ENCODE measurements around the gene DLK2. TPM values are rescaled to one million over a fixed set of nuclear protein-coding genes. Genes with fewer than 3 reads are reported as not detected.

The DLK2 gene
- total RNA-seq, 1 donor from 2014 or later: 1.2 TPM

DNA sequence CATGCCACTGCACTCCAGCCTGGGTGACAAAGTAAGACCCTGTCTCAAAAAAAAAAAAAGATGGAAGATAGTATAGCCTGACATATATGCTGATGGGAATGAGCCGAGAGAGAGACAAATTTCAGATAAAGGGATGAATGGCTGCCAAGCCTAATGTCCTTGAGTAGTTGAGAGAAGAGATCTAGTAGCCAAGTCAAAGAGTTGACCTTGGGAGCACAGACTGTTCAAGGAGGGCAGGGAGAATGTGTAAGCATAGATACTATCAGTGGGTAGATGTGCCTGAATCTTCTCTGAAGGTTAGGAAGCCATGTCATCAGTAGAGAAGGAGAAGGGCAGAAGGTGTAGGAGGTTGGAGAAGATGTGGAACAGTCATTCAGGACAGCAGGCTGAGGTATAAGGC, 48.1 kb downstream of the DLK2 start:
- ATAC-seq (no peak), DNase-seq (no peak)
- intact Hi-C loops (cut with micrococcal nuclease): no loop called here

DNA sequence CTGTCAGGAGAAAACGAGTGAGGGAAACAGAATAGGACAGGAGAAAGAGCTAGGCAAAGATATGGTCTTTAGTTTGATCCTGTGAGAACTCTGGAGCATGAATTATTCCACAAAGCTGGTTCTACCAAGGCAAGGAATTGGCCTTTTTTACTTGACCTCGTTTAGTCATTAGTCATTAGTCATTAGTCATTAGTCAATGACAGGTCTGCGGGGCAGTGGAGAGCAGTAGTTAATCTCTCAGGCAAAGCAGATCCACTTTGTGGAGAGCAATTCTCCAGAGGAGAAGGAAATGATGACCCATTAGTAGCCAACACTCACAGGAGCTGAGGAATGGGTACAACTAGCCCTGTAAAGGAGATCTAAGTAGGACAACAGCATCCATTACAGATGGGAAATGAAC, 50.0 kb downstream of the DLK2 start:
- intact Hi-C loops (cut with micrococcal nuclease): no loop called here
- ATAC-seq: no peak
- no peak for DNase-seq

DNA sequence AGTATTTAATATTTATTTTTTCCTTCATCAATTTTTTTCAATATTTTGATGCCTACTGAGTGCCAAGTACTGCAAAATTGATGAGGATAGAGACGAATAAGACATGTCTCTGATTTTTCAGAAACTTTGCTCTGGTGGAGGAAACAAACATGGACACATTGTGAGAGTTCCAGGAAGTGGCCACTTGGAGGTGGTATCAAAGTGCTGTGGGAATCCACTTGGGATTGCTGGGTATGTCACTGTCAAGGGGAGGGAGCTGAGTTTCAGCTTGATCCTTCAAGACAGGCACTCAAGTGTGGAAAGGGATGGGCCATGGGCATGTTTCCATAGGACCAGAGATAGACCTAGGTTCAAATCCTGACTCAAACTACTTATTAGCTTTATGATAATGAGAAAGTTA, 52.5 kb downstream of the DLK2 start:
- intact Hi-C loops (cut with micrococcal nuclease): no loop called here
- DNase-seq (no peak), ATAC-seq (no peak)

DNA sequence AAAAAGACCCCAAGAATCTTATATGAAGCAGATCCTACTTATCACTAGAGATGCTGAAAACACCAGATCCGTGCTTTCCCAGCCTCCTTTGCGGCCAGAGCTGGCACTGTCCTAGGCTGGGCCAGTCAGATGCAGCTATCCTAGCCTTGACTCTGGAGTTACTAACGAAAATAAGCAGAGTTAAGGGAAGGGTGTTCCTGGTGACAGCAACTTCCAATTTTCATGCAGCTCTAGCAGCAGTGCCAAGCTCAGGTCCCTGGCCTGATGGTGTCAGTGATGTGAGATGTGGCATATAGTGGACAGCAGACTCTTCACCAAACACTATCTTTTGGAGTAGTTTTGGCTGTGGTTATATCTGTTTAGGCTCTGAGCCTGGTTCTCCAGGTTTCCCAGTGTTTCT, 53.6 kb downstream of the DLK2 start:
- DNase-seq (no peak), ATAC-seq (peak; percentile 88)
- intact Hi-C loops (cut with micrococcal nuclease): no loop called here

Small RNA genes lying within 50 kb of the gene (microRNA-seq; reads per million reads assigned to microRNA genes)
- not detected for gene MIR6780B (ENCODE audit: borderline number of aligned reads)

Other genes with a start within 250 kb of the DLK2 start
- 31.2 TPM for gene DNPH1, start 226.1 kb downstream of the DLK2 start, total RNA-seq
- gene TTBK1, start 212.1 kb downstream of the DLK2 start, total RNA-seq: 0.15 TPM
- gene SLC22A7, start 157.3 kb downstream of the DLK2 start, total RNA-seq: not detected
- gene CRIP3, start 146.7 kb downstream of the DLK2 start, total RNA-seq: 6.6 TPM
- gene ZNF318, start 85.9 kb downstream of the DLK2 start, total RNA-seq: 12.4 TPM
- 11.5 TPM for gene ABCC10, start 28.0 kb downstream of the DLK2 start, total RNA-seq
- gene TJAP1, start 22.0 kb upstream of the DLK2 start, total RNA-seq: 23.2 TPM
- 1.0 TPM for gene LRRC73, start 54.8 kb upstream of the DLK2 start, total RNA-seq
- 63.0 TPM for gene YIPF3, start 61.4 kb upstream of the DLK2 start, total RNA-seq
- gene POLR1C, start 61.5 kb upstream of the DLK2 start, total RNA-seq: 16.9 TPM
- 13.1 TPM for gene XPO5, start 120.5 kb upstream of the DLK2 start, total RNA-seq
- gene POLH, start 120.6 kb upstream of the DLK2 start, total RNA-seq: 8.7 TPM
- gene GTPBP2, start 173.7 kb upstream of the DLK2 start, total RNA-seq: 23.6 TPM
- gene MAD2L1BP, start 180.3 kb upstream of the DLK2 start, total RNA-seq: 28.3 TPM
- 0.15 TPM for gene RSPH9, start 189.5 kb upstream of the DLK2 start, total RNA-seq
- 46.0 TPM for gene MRPS18A, start 232.2 kb upstream of the DLK2 start, total RNA-seq

Measured in left ventricle myocardium superior (tissue), 1 donor.